ENCODE measurements around the gene LMTK3. TPM values are rescaled to one million over a fixed set of nuclear protein-coding genes. Genes with fewer than 3 reads are reported as not detected.
A peak's percentile ranks its signal among the peaks of the same experiment; 100 is the strongest.

Gene LMTK3
- total and polyA plus RNA-seq, 2 of the 13 experiments (the other 11 are each of a cell fraction or from before 2014, with no cell fraction given): 0.18 to 0.29 TPM

DNA sequence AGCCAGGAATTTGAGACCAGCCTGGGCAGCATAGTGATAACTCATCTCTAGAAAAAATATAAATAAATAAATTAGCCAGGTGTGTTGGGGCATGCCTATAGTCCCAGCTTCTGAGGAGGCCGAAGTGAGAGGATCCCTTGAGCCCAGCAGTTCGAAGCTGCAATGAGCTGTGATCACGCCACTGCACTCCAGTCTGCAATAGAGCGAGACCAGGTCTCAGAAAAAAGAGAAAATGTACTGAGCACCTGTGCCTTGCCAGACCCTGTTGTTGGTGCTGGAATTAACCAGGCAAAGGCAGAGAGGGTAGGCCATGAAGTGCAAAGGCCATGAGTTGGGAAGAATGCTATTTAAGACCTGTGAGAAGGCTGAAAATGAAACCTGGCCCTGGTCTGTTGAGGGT is 39.8 kb downstream of the LMTK3 start (continued):
- TF ChIP-seq ATF4 (CRISPR knock-in tag; IDR thresholded peaks at IDR 0.05) (no peak), ZSCAN21 (CRISPR knock-in tag; IDR thresholded peaks at IDR 0.05; ENCODE audit: borderline replicate concordance) (no peak), STAT5B (CRISPR knock-in tag; IDR thresholded peaks at IDR 0.05) (no peak), HNRNPLL (IDR thresholded peaks at IDR 0.05; ENCODE audit: low read depth, low read length, poor library complexity, severe bottlenecking) (no peak), ZC3H13 (CRISPR knock-in tag; IDR thresholded peaks at IDR 0.05) (no peak)

- H3K79me2 ChIP-seq (ENCODE audit: insufficient read depth, low read length): peaks cover 5% of the 10 kb centered on the region
- FAIRE-seq (no peak), DNase-seq (ENCODE audit: low spot score) (no peak), ATAC-seq (no peak)
- ChIA-PET POLR2A (interaction anchor here (1.4 to 1.5 kb wide), 2 partner anchors 17 to 108 kb away, joined by 3 to 7 read pairs; no protein-coding TSS in a partner anchor), CTCF (ENCODE audit: low intra/inter-chr PET ratio, low total read pairs) (no interaction called here)
- peaks cover 24 to 51% of the 10 kb centered on the region in 2 experiments; a peak in 4 of 5 replicates for H3K36me3 ChIP-seq (replicated peaks in 1 of 2; ENCODE audit: control insufficient read depth in 1 of 2, insufficient read depth in 2 of 2, low read length in 2 of 2)
- BruUV-seq (replicated peaks): no TSS peak
- peak overlapping the region; percentile 79; the same call in 1 of the 2 replicates for H3K4me2 ChIP-seq (ENCODE audit: low read depth, low read length)
- H3K27ac ChIP-seq (ENCODE audit: extremely low read length, insufficient read depth, low read length): no peak overlapping the region
- 97% methylated on average over 9 of the region's 10 CpGs for WGBS (ENCODE audit: low lambda C conversion rate)
- H2AFZ ChIP-seq (ENCODE audit: low read length): no peak overlapping the region
- TF ChIP-seq, protein P1, sequence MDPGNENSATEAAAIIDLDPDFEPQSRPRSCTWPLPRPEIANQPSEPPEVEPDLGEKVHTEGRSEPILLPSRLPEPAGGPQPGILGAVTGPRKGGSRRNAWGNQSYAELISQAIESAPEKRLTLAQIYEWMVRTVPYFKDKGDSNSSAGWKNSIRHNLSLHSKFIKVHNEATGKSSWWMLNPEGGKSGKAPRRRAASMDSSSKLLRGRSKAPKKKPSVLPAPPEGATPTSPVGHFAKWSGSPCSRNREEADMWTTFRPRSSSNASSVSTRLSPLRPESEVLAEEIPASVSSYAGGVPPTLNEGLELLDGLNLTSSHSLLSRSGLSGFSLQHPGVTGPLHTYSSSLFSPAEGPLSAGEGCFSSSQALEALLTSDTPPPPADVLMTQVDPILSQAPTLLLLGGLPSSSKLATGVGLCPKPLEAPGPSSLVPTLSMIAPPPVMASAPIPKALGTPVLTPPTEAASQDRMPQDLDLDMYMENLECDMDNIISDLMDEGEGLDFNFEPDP (CRISPR knock-in tag; conservative IDR thresholded peaks at IDR 0.05): 0 out of 2 replicates have a peak, but pooled peaks have one; percentile 20
- TF ChIP-seq AHR (CRISPR knock-in tag; IDR thresholded peaks at IDR 0.05): no peak
- no peak overlapping the region for H3K4me3 ChIP-seq (replicated peaks in 1 of 3; ENCODE audit: insufficient read depth in 1 of 3, low read depth in 2 of 3, low read length in 3 of 3)
- no peaks in the 10 kb centered on the region; a peak in 1 of 5 replicates for H3K27me3 ChIP-seq (ENCODE audit: control insufficient read depth in 1 of 2, insufficient read depth in 2 of 2, low read length in 2 of 2)
- no peaks in the 10 kb centered on the region; the same call in 1 of the 2 replicates for H4K20me1 ChIP-seq (ENCODE audit: insufficient read depth, low read length)
- H3K4me1 ChIP-seq (ENCODE audit: insufficient read depth, low read length): peaks cover 17% of the 10 kb centered on the region
- no peaks in the 10 kb centered on the region for H3K9me3 ChIP-seq (ENCODE audit: low read length)
- in situ Hi-C loops (cut with HindIII; ENCODE audit: extremely low pct_ligation_motif_present, low pct_unique_long_range_greater_than_20kb): no loop called here
- intact Hi-C loops (cut with micrococcal nuclease; ENCODE audit: unreplicated experiment): no loop called here
- no peak overlapping the region for H3K9ac ChIP-seq (ENCODE audit: insufficient read depth, low read depth, low read length)
Measured at GRCh38 chr19:48470856-48471255, 40.8 kb downstream of the LMTK3 start.

Measured in HepG2 (cell line).